MM.1S (cell line): ENCODE data around the gene PSMC5.

ENCODE experiments used
- CTCF ChIP-seq: fragments of 300-600 bp; sonication (generic); IDR thresholded peaks from 2 replicates; pipeline ENCODE4 v1.5.1; 2016; ENCODE audit warnings: antibody characterized with exemption, low read length, mixed read lengths
- EZH2phosphoT487 ChIP-seq: fragments of 300-600 bp; sonication (generic); IDR thresholded peaks from 2 replicates; pipeline ENCODE4 v1.6.1; 2018; ENCODE audit warnings: antibody characterized with exemption, low read length

DNA sequence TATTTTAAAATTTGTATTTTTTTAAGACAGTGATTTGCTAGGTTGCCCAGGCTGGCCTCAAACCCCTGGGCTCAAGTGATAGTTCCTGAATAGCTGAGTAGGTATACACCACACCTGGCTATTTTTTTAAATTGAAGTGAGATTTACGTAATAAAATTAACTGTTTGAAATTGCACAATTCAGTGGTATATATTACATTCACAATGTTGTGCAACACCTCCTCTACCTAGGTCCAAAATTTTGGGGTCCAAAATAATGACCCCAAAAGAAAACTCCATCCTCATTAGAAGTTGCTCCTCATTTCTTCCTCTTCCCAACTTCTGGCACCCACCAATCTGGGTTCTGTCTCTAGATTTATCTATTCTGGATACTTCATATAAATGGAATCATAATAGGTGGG lies 18.3 kb downstream of the PSMC5 start:
- no peak for TF ChIP-seq CTCF
- TF ChIP-seq EZH2phosphoT487: no peak
